Right lobe of liver (tissue), 6 donors: ENCODE data around the gene MAST2. TPM values are rescaled to one million over a fixed set of nuclear protein-coding genes. Genes with fewer than 3 reads are reported as not detected.
"Not testable (repeated sequence)": the region's sequence is repeated elsewhere in the genome, so short reads cannot be mapped to it uniquely, and the experiment has no call there.

Experiments
- ATAC-seq, 4 donors: fragments of 200-7000 bp; cut with Tn5 transposase; one replicate each; pipeline ENCODE4 v1.9.1; 2020; ENCODE audit warnings: mild to moderate bottlenecking in 4 of 4, moderate library complexity in 4 of 4
- DNase-seq, 3 donors: peaks; one replicate each; pipeline ENCODE4 v3.0.0-alpha.2; 2020
- H3K27ac ChIP-seq, 3 donors: fragments of 200-600 bp; one replicate each; pipeline ENCODE4 v1.8.0; 2022
- H3K27me3 ChIP-seq, 2 donors: fragments of 200-600 bp; one replicate each; pipeline ENCODE4 v1.8.0; 2022
- H3K36me3 ChIP-seq, 4 donors: fragments of 200-600 bp; sonication (generic) in 1 of 4; one replicate each; pipeline versions ENCODE4 v1.5.1 to v1.8.0; 2017 to 2022; ENCODE audit warnings: control low read depth in 1 of 4
- H3K4me1 ChIP-seq, 4 donors: fragments of 200-600 bp; sonication (generic) in 1 of 4; one replicate each; pipeline versions ENCODE4 v1.5.1 to v1.8.0; 2017 to 2022; ENCODE audit warnings: control low read depth in 1 of 4
- H3K4me3 ChIP-seq, 3 donors: fragments of 200-600 bp; one replicate each; pipeline ENCODE4 v1.8.0; 2022
- H3K9me3 ChIP-seq, 4 donors: fragments of 200-600 bp; sonication (generic) in 1 of 4; one replicate each; pipeline versions ENCODE4 v1.5.1 to v1.8.0; 2017 to 2022; ENCODE audit warnings: control low read depth in 1 of 4
- CTCF ChIP-seq, 4 donors: fragments of 200-600 bp in 3 of 4; fragments of 450-650 bp in 1 of 4; IDR thresholded peaks; one replicate each; pipeline versions ENCODE4 v1.5.1 to v1.8.0; 2016 to 2022; ENCODE audit warnings: antibody characterized with exemption in 4 of 4, mild to moderate bottlenecking in 2 of 4
- POLR2A ChIP-seq: fragments of 450-650 bp; IDR thresholded peaks from one replicate; pipeline ENCODE4 v1.6.1; 2017; ENCODE audit warnings: antibody characterized with exemption, mild to moderate bottlenecking
- WGBS: methylation state at CpG from one replicate; pipeline ENCODE4 v1.1.6; 2018; ENCODE audit warnings: low coverage, low lambda C conversion rate; ENCODE audit not compliant: insufficient coverage; ENCODE audit errors: missing lambda C conversion rate; 5-methylcytosine and 5-hydroxymethylcytosine counted together
- intact Hi-C, 2 donors: fragments of 100-400 bp; cut with DNase I; formaldehyde crosslinking; loops; one replicate each; pipeline versions ENCODE4 v1.11.2 to v1.14.1; 2022
- total RNA-seq, 6 experiments: library from RNA; depleted of rRNA in 2 of 6; stranded (reverse); fragments of >200 nt in 2 of 6; fragmentation: NEBNext Ultra II Directional in 3 of 6; extraction: Animal tissue kit (Norgen Biotek cat#: 25700) in 3 of 6; gene quantifications; one replicate each; pipeline versions ENCODE4 v1.1.0 to v1.2.4, GENCODE V29; 2016 to 2023
- donor health status: DM: no; HTN: yes; CAD: no.
- donor health status: DM: no; HTN: no; CAD: no.
- donor health status: DM: no; HTN: no; CAD: no.
- donor health status: DM: no; HTN: yes; CAD: no.
- donor health status: DM: no; HTN: yes; CAD: no.

MAST2 gene
- total RNA-seq, 6 experiments from 2014 or later = 9.9 to 14.9 (median 12.3) TPM

- H3K27ac ChIP-seq = no peak overlapping the region
- TF ChIP-seq POLR2A = no peak
- TF ChIP-seq CTCF (IDR thresholded peaks at IDR 0.05) = no peak
- no peaks in the 10 kb centered on the region for H3K27me3 ChIP-seq
- 72% methylated on average over 2 of the region's 2 CpGs for WGBS
- ATAC-seq = no peak
- H3K36me3 ChIP-seq = peaks cover 0 to 12% (median 0%) of the 10 kb centered on the region in 4 donors
- H3K4me1 ChIP-seq = no peaks in the 10 kb centered on the region
- intact Hi-C loops = no loop called here
- DNase-seq = no peak
- H3K4me3 ChIP-seq = no peak overlapping the region
- no peaks in the 10 kb centered on the region for H3K9me3 ChIP-seq
These were observed 29.9 kb downstream of the MAST2 start for GRCh38 chr1:45833361-45833760.

- TF ChIP-seq POLR2A (no peak), CTCF (IDR thresholded peaks at IDR 0.05) (no peak)
- H3K27me3 ChIP-seq = no peaks in the 10 kb centered on the region
- ATAC-seq (no peak), DNase-seq (no peak)
- WGBS = 100% methylated on average over 1 of the region's 1 CpG
- H3K4me1 ChIP-seq = no peaks in the 10 kb centered on the region
- intact Hi-C loops = no loop called here
- peaks cover 0 to 6% (median 0%) of the 10 kb centered on the region in 4 donors for H3K36me3 ChIP-seq
- no peaks in the 10 kb centered on the region for H3K9me3 ChIP-seq
- no peak overlapping the region for H3K27ac ChIP-seq
- no peak overlapping the region for H3K4me3 ChIP-seq
These were observed 31.3 kb downstream of the MAST2 start for GRCh38 chr1:45834689-45835088.

GRCh38 chr1:45836451-45836850 lies 33.0 kb downstream of the MAST2 start:
- no peak overlapping the region for H3K4me3 ChIP-seq
- 77% methylated on average over 3 of the region's 3 CpGs for WGBS
- intact Hi-C loops = no loop called here
- TF ChIP-seq POLR2A (no peak), CTCF (IDR thresholded peaks at IDR 0.05) (no peak)
- H3K36me3 ChIP-seq = no peaks in the 10 kb centered on the region
- no peak overlapping the region for H3K27ac ChIP-seq
- H3K4me1 ChIP-seq = no peaks in the 10 kb centered on the region
- H3K9me3 ChIP-seq = no peaks in the 10 kb centered on the region
- ATAC-seq (no peak), DNase-seq (no peak)
- H3K27me3 ChIP-seq = no peaks in the 10 kb centered on the region

GRCh38 chr1:45836861-45837260 lies 33.4 kb downstream of the MAST2 start:
- H3K27ac ChIP-seq, ATAC-seq, intact Hi-C loops, DNase-seq, H3K9me3 ChIP-seq, H3K4me3 ChIP-seq, H3K27me3 ChIP-seq, H3K4me1 ChIP-seq, H3K36me3 ChIP-seq: not testable (repeated sequence)
- 100% methylated on average over 4 of the region's 7 CpGs for WGBS

GRCh38 chr1:45838322-45838721 lies 34.9 kb downstream of the MAST2 start:
- H3K27me3 ChIP-seq, H3K4me3 ChIP-seq, DNase-seq, ATAC-seq, H3K27ac ChIP-seq, H3K9me3 ChIP-seq, H3K36me3 ChIP-seq, intact Hi-C loops, H3K4me1 ChIP-seq: not testable (repeated sequence)
- WGBS = 89% methylated on average over 4 of the region's 4 CpGs

- Histone ChIP-seq H3K27ac (no peak overlapping the region), H3K36me3 (no peaks in the 10 kb centered on the region), H3K4me3 (no peak overlapping the region), H3K4me1 (no peaks in the 10 kb centered on the region), H3K27me3 (no peaks in the 10 kb centered on the region), H3K9me3 (no peaks in the 10 kb centered on the region)
- WGBS = 83% methylated on average over 1 of the region's 1 CpG
- no peak for TF ChIP-seq CTCF (IDR thresholded peaks at IDR 0.05)
- no peak for TF ChIP-seq POLR2A
- DNase-seq (no peak), ATAC-seq (no peak)
- intact Hi-C loops = no loop called here
These were observed 37.3 kb downstream of the MAST2 start for GRCh38 chr1:45840704-45841103.
